Gastroesophageal sphincter (tissue), 3 donors: Measurements from ENCODE around the gene HFE.

Experiments used
- EP300 ChIP-seq: sonication (generic); formaldehyde crosslinking; IDR thresholded peaks from one replicate; pipeline ENCODE4 v1.6.1; 2017; ENCODE audit warnings: antibody characterized with exemption, mild to moderate bottlenecking
- POLR2AphosphoS5 ChIP-seq: sonication (generic); formaldehyde crosslinking; IDR thresholded peaks from one replicate; pipeline ENCODE4 v1.6.1; 2017; ENCODE audit warnings: antibody characterized with exemption
- TF ChIP-seq, protein P1 (sequence below), 4 experiments: fragments of 200-600 bp in 2 of 4; fragments of 450-650 bp in 2 of 4; sonication (generic) in 1 of 4; IDR thresholded peaks; one replicate each; pipeline ENCODE4 v1.5.1; 2017 to 2019; ENCODE audit warnings: antibody characterized with exemption in 4 of 4, mild to moderate bottlenecking in 2 of 4, moderate library complexity in 2 of 4

DNA sequence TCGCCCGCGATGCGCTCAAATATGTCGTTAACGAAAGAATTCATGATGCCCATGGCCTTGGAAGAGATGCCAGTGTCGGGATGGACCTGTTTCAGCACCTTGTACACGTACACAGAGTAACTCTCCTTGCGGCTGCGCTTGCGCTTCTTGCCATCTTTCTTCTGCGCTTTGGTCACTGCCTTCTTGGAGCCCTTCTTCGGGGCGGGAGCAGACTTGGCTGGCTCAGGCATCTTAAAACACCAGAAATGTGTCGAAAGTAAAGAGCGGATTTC, 36.4 kb downstream of the HFE start:
- TF ChIP-seq, protein P1, sequence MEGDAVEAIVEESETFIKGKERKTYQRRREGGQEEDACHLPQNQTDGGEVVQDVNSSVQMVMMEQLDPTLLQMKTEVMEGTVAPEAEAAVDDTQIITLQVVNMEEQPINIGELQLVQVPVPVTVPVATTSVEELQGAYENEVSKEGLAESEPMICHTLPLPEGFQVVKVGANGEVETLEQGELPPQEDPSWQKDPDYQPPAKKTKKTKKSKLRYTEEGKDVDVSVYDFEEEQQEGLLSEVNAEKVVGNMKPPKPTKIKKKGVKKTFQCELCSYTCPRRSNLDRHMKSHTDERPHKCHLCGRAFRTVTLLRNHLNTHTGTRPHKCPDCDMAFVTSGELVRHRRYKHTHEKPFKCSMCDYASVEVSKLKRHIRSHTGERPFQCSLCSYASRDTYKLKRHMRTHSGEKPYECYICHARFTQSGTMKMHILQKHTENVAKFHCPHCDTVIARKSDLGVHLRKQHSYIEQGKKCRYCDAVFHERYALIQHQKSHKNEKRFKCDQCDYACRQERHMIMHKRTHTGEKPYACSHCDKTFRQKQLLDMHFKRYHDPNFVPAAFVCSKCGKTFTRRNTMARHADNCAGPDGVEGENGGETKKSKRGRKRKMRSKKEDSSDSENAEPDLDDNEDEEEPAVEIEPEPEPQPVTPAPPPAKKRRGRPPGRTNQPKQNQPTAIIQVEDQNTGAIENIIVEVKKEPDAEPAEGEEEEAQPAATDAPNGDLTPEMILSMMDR (IDR thresholded peaks at IDR 0.05) = no peak
- TF ChIP-seq EP300 = no peak
- peak; percentile 71 for TF ChIP-seq POLR2AphosphoS5
